ENCODE measurements around the gene MYL9. TPM values are rescaled to one million over a fixed set of nuclear protein-coding genes. Genes with fewer than 3 reads are reported as not detected.
A peak's percentile ranks its signal among the peaks of the same experiment; 100 is the strongest.

The MYL9 gene
- total RNA-seq, 6 donors from 2014 or later: 79.6 to 425 (median 169) TPM

DNA sequence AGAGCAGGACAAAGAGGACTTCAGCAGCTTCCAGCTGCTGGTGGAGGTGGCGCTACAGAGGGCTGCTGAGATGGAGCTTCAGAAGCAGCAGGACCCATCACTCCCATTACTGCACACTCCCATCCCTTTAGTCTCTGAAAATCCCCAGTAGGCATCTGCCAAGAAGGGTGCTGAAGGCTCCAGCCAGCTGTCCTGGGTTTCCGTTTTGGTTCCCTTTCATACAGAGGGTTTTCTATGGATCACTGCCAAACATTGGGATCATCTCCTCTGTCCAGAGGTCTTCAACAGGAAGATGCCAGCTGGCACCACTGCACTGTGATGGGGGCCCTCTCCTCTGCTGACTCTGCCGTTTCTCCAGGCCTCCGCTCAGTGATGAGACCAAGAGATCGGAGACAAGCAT is 50.0 kb downstream of the MYL9 start:
- DNase-seq: no peak
- Histone ChIP-seq H3K4me3 (no peak overlapping the region), H3K27ac (no peak overlapping the region), H3K9me3 (no peaks in the 10 kb centered on the region), H3K4me1 (peaks cover 0 to 27% (median 0%) of the 10 kb centered on the region in 4 donors), H3K27me3 (no peaks in the 10 kb centered on the region), H3K36me3 (peaks cover 0 to 25% (median 10%) of the 10 kb centered on the region in 4 donors)
- WGBS, 2 donors: 73 to 88% methylated on average over 5 of the region's 5 CpGs
- TF ChIP-seq POLR2AphosphoS5 (IDR thresholded peaks at IDR 0.05): no peak
- no peak for ATAC-seq (ENCODE audit: low FRiP score in 2 of 2)

DNA sequence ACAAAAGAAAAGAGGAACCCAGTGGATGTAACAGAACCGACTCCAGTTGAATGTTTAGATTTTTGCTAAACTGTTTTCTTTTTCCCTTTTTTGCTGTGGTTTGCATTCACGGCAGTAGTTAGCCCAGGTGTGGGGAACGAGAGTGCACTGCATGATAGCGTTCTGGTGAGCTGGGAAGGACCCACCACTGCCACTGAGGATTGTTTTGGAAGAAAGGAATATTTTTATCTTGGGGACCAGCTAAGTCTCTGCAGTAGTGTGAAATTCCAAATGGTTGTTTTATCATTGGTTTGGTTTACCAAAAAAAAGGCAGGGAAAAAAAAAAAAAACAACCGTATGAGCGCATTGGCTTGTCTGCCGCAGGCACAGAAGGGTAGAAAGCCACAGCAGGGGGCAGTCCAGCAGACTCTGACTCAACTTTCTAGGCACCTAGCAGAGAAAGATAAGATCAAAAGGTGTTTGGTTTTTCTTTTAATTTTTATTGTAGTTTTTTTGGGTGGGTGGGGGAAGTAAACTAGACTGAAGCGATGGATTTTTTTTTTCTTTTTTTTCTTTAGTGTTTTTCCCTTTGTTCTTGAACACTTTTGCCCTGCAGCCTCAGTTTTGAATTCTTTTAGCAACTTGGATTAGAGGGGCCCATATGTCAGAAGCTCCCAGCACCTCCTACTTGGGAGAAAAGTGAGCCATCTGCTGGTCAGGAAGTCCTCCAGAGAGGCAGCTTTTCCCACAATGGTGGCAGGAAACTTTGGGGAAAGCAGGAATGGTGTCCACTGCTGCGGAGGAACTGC is 50.7 kb downstream of the MYL9 start:
- Histone ChIP-seq H3K9me3 (no peaks in the 10 kb centered on the region), H3K4me1 (peaks cover 0 to 27% (median 0%) of the 10 kb centered on the region in 4 donors), H3K27ac (peak overlapping the region in 1 of 4 donors; percentile 11), H3K27me3 (no peaks in the 10 kb centered on the region), H3K36me3 (peaks cover 0 to 25% (median 10%) of the 10 kb centered on the region in 4 donors), H3K4me3 (no peak overlapping the region)
- ATAC-seq (ENCODE audit: low FRiP score in 2 of 2) (no peak), DNase-seq (no peak)
- WGBS, 2 donors: 77 to 83% methylated on average over 9 of the region's 9 CpGs
- no peak for TF ChIP-seq POLR2AphosphoS5 (IDR thresholded peaks at IDR 0.05)
- TF ChIP-seq, protein P1, sequence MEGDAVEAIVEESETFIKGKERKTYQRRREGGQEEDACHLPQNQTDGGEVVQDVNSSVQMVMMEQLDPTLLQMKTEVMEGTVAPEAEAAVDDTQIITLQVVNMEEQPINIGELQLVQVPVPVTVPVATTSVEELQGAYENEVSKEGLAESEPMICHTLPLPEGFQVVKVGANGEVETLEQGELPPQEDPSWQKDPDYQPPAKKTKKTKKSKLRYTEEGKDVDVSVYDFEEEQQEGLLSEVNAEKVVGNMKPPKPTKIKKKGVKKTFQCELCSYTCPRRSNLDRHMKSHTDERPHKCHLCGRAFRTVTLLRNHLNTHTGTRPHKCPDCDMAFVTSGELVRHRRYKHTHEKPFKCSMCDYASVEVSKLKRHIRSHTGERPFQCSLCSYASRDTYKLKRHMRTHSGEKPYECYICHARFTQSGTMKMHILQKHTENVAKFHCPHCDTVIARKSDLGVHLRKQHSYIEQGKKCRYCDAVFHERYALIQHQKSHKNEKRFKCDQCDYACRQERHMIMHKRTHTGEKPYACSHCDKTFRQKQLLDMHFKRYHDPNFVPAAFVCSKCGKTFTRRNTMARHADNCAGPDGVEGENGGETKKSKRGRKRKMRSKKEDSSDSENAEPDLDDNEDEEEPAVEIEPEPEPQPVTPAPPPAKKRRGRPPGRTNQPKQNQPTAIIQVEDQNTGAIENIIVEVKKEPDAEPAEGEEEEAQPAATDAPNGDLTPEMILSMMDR (IDR thresholded peaks at IDR 0.05): peak in 3 of 6 experiments; percentile 21 to 27 (median 24)

GRCh38 chr20:36593347-36593929 is 52.1 kb downstream of the MYL9 start:
- Histone ChIP-seq H3K4me1 (peaks cover 0 to 27% (median 0%) of the 10 kb centered on the region in 4 donors), H3K27me3 (no peaks in the 10 kb centered on the region), H3K9me3 (no peaks in the 10 kb centered on the region), H3K4me3 (no peak overlapping the region), H3K36me3 (peaks cover 0 to 25% (median 10%) of the 10 kb centered on the region in 4 donors), H3K27ac (no peak overlapping the region)
- WGBS, 2 donors: 89 to 97% methylated on average over 4 to 5 of the region's 5 CpGs
- DNase-seq: no peak
- ATAC-seq (ENCODE audit: low FRiP score in 2 of 2): no peak
- TF ChIP-seq EP300 (IDR thresholded peaks at IDR 0.05) (no peak), POLR2AphosphoS5 (IDR thresholded peaks at IDR 0.05) (no peak), POLR2A (IDR thresholded peaks at IDR 0.05) (no peak)
- TF ChIP-seq, protein P1 (IDR thresholded peaks at IDR 0.05): no peak

DNA sequence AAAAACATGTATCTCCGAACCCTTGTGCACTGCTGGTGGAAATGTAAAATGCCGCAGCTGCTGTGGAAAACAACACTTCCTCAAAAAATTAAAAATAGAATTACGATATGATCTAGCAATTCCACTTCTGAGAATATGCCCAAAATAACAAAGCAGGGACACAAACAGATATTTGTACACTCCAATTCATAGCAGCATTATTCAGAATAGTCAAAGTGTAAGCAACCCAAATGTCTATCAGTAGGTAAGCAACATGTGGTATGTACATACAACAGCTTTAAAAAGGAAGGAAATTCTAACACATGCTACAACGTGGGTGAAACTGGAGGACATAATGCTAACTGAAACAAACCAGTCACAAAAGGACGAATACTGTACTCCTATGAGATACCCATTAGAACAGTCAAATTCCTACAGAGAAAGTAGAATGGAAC is 58.6 kb downstream of the MYL9 start:
- WGBS, 2 donors: 30 to 32% methylated on average over 5 of the region's 5 CpGs
- no peaks in the 10 kb centered on the region for H3K36me3 ChIP-seq
- H3K27me3 ChIP-seq: no peaks in the 10 kb centered on the region
- no peaks in the 10 kb centered on the region for H3K9me3 ChIP-seq
- no peak overlapping the region for H3K4me3 ChIP-seq
- H3K27ac ChIP-seq: no peak overlapping the region
- DNase-seq (no peak), ATAC-seq (ENCODE audit: low FRiP score in 2 of 2) (no peak)
- peaks cover 2 to 15% (median 12%) of the 10 kb centered on the region in 4 donors for H3K4me1 ChIP-seq
- TF ChIP-seq, protein P1 (IDR thresholded peaks at IDR 0.05): no peak
- TF ChIP-seq EP300 (IDR thresholded peaks at IDR 0.05) (no peak), POLR2A (IDR thresholded peaks at IDR 0.05) (no peak), POLR2AphosphoS5 (IDR thresholded peaks at IDR 0.05) (no peak)

Small RNAs within 50 kb of the gene (small RNA-seq; reads per million reads assigned to genes)
- 0 reads per million in 4 donors for gene RF00017

Other genes with a start within 250 kb of the MYL9 start
- gene DLGAP4, start 235.2 kb upstream of the MYL9 start, total RNA-seq: 10 to 100 TPM; 31.5 to 92.0 (median 49.9) TPM
- gene TGIF2, start 32.1 kb downstream of the MYL9 start, total RNA-seq: 10 to 100 TPM in 4 of 6 donors, 1 to 10 TPM in 2; 9.4 to 20.1 (median 11.9) TPM
- 100 to 1,000 TPM in 2 of 6 donors, 10 to 100 TPM in 4; 57.6 to 124 (median 80.3) TPM for gene RAB5IF, start 64.3 kb downstream of the MYL9 start, total RNA-seq
- gene SLA2, start 104.7 kb downstream of the MYL9 start, total RNA-seq: 1 to 10 TPM in 5 of 6 donors, under 1 TPM in 1; 0.97 to 6.9 (median 3.0) TPM
- 10 to 100 TPM in 5 of 6 donors, 1 to 10 TPM in 1; 7.8 to 28.7 (median 18.2) TPM for gene NDRG3, start 204.6 kb downstream of the MYL9 start, total RNA-seq
- 10 to 100 TPM in 2 of 6 donors, 1 to 10 TPM in 4; 4.7 to 29.3 (median 7.8) TPM for gene DSN1, start 232.2 kb downstream of the MYL9 start, total RNA-seq